A673 (cell line): ENCODE data around the gene PYGM. TPM values are rescaled to one million over a fixed set of nuclear protein-coding genes. Genes with fewer than 3 reads are reported as not detected.

Experiments
- total RNA-seq: library from RNA; stranded (reverse); gene quantifications from 2 replicates; pipeline ENCODE4 v1.2.3, GENCODE V29; 2021

Gene PYGM
- total RNA-seq, 1 experiment from 2014 or later = 2.4 TPM

Other genes with a start within 250 kb of the PYGM start
- not detected in 2 replicates for gene SLC22A11, start 204.0 kb downstream of the PYGM start, total RNA-seq
- not detected in 2 replicates for gene SLC22A12, start 168.8 kb downstream of the PYGM start, total RNA-seq
- 5.0 and 6.1 TPM in 2 replicates for gene NRXN2, start 36.8 kb downstream of the PYGM start, total RNA-seq
- 2.0 and 3.5 TPM in 2 replicates for gene RASGRP2, start 15.8 kb downstream of the PYGM start, total RNA-seq
- 467 and 472 TPM in 2 replicates for gene SF1, start 18.6 kb upstream of the PYGM start, total RNA-seq
- 46.5 and 50.5 TPM in 2 replicates for gene MAP4K2, start 43.2 kb upstream of the PYGM start, total RNA-seq
- gene MEN1, start 50.6 kb upstream of the PYGM start, total RNA-seq = 45.7 and 49.2 TPM in 2 replicates
- 4.6 and 6.6 TPM in 2 replicates for gene CDC42BPG, start 84.7 kb upstream of the PYGM start, total RNA-seq
- gene EHD1, start 118.6 kb upstream of the PYGM start, total RNA-seq = 53.3 and 63.1 TPM in 2 replicates
- gene ATG2A, start 157.2 kb upstream of the PYGM start, total RNA-seq = 28.6 and 29.6 TPM in 2 replicates
- gene PPP2R5B, start 164.7 kb upstream of the PYGM start, total RNA-seq = 16.1 and 17.2 TPM in 2 replicates
- gene GPHA2, start 175.9 kb upstream of the PYGM start, total RNA-seq = not detected in 2 replicates
- not detected in 2 replicates for gene MAJIN, start 212.1 kb upstream of the PYGM start, total RNA-seq
- not detected in 2 replicates for gene BATF2, start 237.0 kb upstream of the PYGM start, total RNA-seq